Activated T-helper 2 cell treated with anti-CD3 and anti-CD28 coated beads, Interferon-gamma antibody, Interleukin-2, Interleukin-4, amounts not matched to agents 10 μg/mL and 5 μg/mL and 100 μg/mL, durations not matched to agents 14 hours and 24 hours and 36 hours (primary cell): ENCODE data around the gene CACNA1E. TPM values are rescaled to one million over a fixed set of nuclear protein-coding genes. Genes with fewer than 3 reads are reported as not detected.

ENCODE experiments used
- DNase-seq: peaks from one replicate; pipeline ENCODE4 v3.0.0; 2021; ENCODE audit warnings: low spot score
- H3K27ac Mint-ChIP-seq: one replicate; pipeline ENCODE4 v1.8.0; 2021; ENCODE audit warnings: mixed read lengths
- H3K27me3 Mint-ChIP-seq: one replicate; pipeline ENCODE4 v1.8.0; 2021; ENCODE audit warnings: low read depth, mixed read lengths
- H3K36me3 Mint-ChIP-seq: one replicate; pipeline ENCODE4 v1.8.0; 2021; ENCODE audit warnings: low read depth, mixed read lengths
- H3K4me1 Mint-ChIP-seq: one replicate; pipeline ENCODE4 v1.8.0; 2021; ENCODE audit warnings: low read depth, mixed read lengths
- H3K4me3 Mint-ChIP-seq: one replicate; pipeline ENCODE4 v1.8.0; 2021; ENCODE audit warnings: low read depth, mild to moderate bottlenecking, moderate library complexity, mixed read lengths
- H3K9me3 Mint-ChIP-seq: one replicate; pipeline ENCODE4 v1.8.0; 2021; ENCODE audit warnings: mixed read lengths
- intact Hi-C: fragments of 100-400 bp; cut with micrococcal nuclease; formaldehyde crosslinking; loops from one replicate; pipeline ENCODE4 v1.15.1; 2023
- total RNA-seq: library from RNA; stranded (reverse); gene quantifications from 2 replicates; pipeline ENCODE4 v1.2.3, GENCODE V29; 2022

Gene CACNA1E
- total RNA-seq, 1 donor from 2014 or later: not detected

- intact Hi-C loops: no loop called here
- Mint-ChIP-seq H3K9me3 (no peaks in the 10 kb centered on the region), H3K36me3 (no peaks in the 10 kb centered on the region), H3K27ac (no peak overlapping the region), H3K4me1 (no peaks in the 10 kb centered on the region), H3K4me3 (no peak overlapping the region), H3K27me3 (no peaks in the 10 kb centered on the region)
- no peak for DNase-seq
Measured at GRCh38 chr1:181778640-181779260, 295.4 kb downstream of the CACNA1E start.

GRCh38 chr1:181779343-181779742, 296.0 kb downstream of the CACNA1E start:
- Mint-ChIP-seq H3K4me3 (no peak overlapping the region), H3K36me3 (no peaks in the 10 kb centered on the region), H3K27ac (no peak overlapping the region), H3K4me1 (no peaks in the 10 kb centered on the region), H3K9me3 (no peaks in the 10 kb centered on the region), H3K27me3 (no peaks in the 10 kb centered on the region)
- intact Hi-C loops: no loop called here
- DNase-seq: no peak

- Mint-ChIP-seq H3K27ac (no peak overlapping the region), H3K36me3 (no peaks in the 10 kb centered on the region), H3K4me3 (no peak overlapping the region), H3K27me3 (peaks cover 4% of the 10 kb centered on the region), H3K9me3 (no peaks in the 10 kb centered on the region), H3K4me1 (no peaks in the 10 kb centered on the region)
- intact Hi-C loops: no loop called here
- no peak for DNase-seq
Measured at GRCh38 chr1:181783208-181783607, 299.9 kb downstream of the CACNA1E start.

- Mint-ChIP-seq H3K9me3 (no peaks in the 10 kb centered on the region), H3K27ac (no peak overlapping the region), H3K4me3 (no peak overlapping the region), H3K4me1 (no peaks in the 10 kb centered on the region), H3K27me3 (peaks cover 4% of the 10 kb centered on the region), H3K36me3 (no peaks in the 10 kb centered on the region)
- DNase-seq: no peak
- intact Hi-C loops: no loop called here
Measured at GRCh38 chr1:181784039-181784683, 300.8 kb downstream of the CACNA1E start.

GRCh38 chr1:181789395-181789794, 306.1 kb downstream of the CACNA1E start:
- Mint-ChIP-seq H3K4me3 (no peak overlapping the region), H3K9me3 (no peaks in the 10 kb centered on the region), H3K36me3 (no peaks in the 10 kb centered on the region), H3K4me1 (no peaks in the 10 kb centered on the region), H3K27ac (no peak overlapping the region), H3K27me3 (peaks cover 4% of the 10 kb centered on the region)
- DNase-seq: no peak
- intact Hi-C loops: no loop called here

GRCh38 chr1:181791721-181792120, 308.4 kb downstream of the CACNA1E start:
- no peak overlapping the region for H3K27ac Mint-ChIP-seq
- no peaks in the 10 kb centered on the region for H3K9me3 Mint-ChIP-seq
- H3K27me3 Mint-ChIP-seq: peaks cover 4% of the 10 kb centered on the region
- no peaks in the 10 kb centered on the region for H3K4me1 Mint-ChIP-seq
- intact Hi-C loops: no loop called here
- no peak overlapping the region for H3K4me3 Mint-ChIP-seq
- DNase-seq: no peak
- no peaks in the 10 kb centered on the region for H3K36me3 Mint-ChIP-seq

GRCh38 chr1:181793831-181794230, 310.5 kb downstream of the CACNA1E start:
- H3K27me3 Mint-ChIP-seq: no peaks in the 10 kb centered on the region
- no peaks in the 10 kb centered on the region for H3K36me3 Mint-ChIP-seq
- DNase-seq: no peak
- H3K4me1 Mint-ChIP-seq: no peaks in the 10 kb centered on the region
- no peaks in the 10 kb centered on the region for H3K9me3 Mint-ChIP-seq
- intact Hi-C loops: no loop called here
- no peak overlapping the region for H3K4me3 Mint-ChIP-seq
- no peak overlapping the region for H3K27ac Mint-ChIP-seq

GRCh38 chr1:181794332-181794731, 311.0 kb downstream of the CACNA1E start:
- H3K27ac Mint-ChIP-seq: no peak overlapping the region

GRCh38 chr1:181798191-181798926, 315.0 kb downstream of the CACNA1E start:
- Mint-ChIP-seq H3K4me3 (no peak overlapping the region), H3K27ac (no peak overlapping the region), H3K27me3 (no peaks in the 10 kb centered on the region), H3K4me1 (no peaks in the 10 kb centered on the region), H3K9me3 (no peaks in the 10 kb centered on the region), H3K36me3 (no peaks in the 10 kb centered on the region)
- no peak for DNase-seq
- intact Hi-C loops: no loop called here

More at GRCh38 chr1:181794332-181794731, 311.0 kb downstream of the CACNA1E start:
- Mint-ChIP-seq H3K36me3 (no peaks in the 10 kb centered on the region), H3K4me1 (no peaks in the 10 kb centered on the region), H3K27me3 (no peaks in the 10 kb centered on the region), H3K9me3 (no peaks in the 10 kb centered on the region), H3K4me3 (no peak overlapping the region)
- intact Hi-C loops: no loop called here
- DNase-seq: no peak

GRCh38 chr1:181801617-181802016, 318.3 kb downstream of the CACNA1E start:
- peaks cover 7% of the 10 kb centered on the region for H3K27me3 Mint-ChIP-seq
- DNase-seq: no peak
- intact Hi-C loops: no loop called here

GRCh38 chr1:181802466-181802865, 319.1 kb downstream of the CACNA1E start:
- peaks cover 7% of the 10 kb centered on the region for H3K27me3 Mint-ChIP-seq
- intact Hi-C loops: no loop called here
- H3K4me1 Mint-ChIP-seq: no peaks in the 10 kb centered on the region
- no peak overlapping the region for H3K27ac Mint-ChIP-seq
- H3K4me3 Mint-ChIP-seq: no peak overlapping the region
- H3K9me3 Mint-ChIP-seq: no peaks in the 10 kb centered on the region
- H3K36me3 Mint-ChIP-seq: no peaks in the 10 kb centered on the region
- no peak for DNase-seq

More at GRCh38 chr1:181801617-181802016, 318.3 kb downstream of the CACNA1E start:
- no peak overlapping the region for H3K27ac Mint-ChIP-seq
- H3K4me1 Mint-ChIP-seq: no peaks in the 10 kb centered on the region
- no peaks in the 10 kb centered on the region for H3K36me3 Mint-ChIP-seq
- H3K9me3 Mint-ChIP-seq: no peaks in the 10 kb centered on the region
- no peak overlapping the region for H3K4me3 Mint-ChIP-seq

GRCh38 chr1:181803421-181803820, 320.1 kb downstream of the CACNA1E start:
- Mint-ChIP-seq H3K4me3 (no peak overlapping the region), H3K36me3 (no peaks in the 10 kb centered on the region), H3K9me3 (no peaks in the 10 kb centered on the region), H3K27me3 (peaks cover 7% of the 10 kb centered on the region), H3K4me1 (no peaks in the 10 kb centered on the region), H3K27ac (no peak overlapping the region)
- intact Hi-C loops: no loop called here
- DNase-seq: no peak

- DNase-seq: no peak
- intact Hi-C loops: no loop called here
- Mint-ChIP-seq H3K9me3 (no peaks in the 10 kb centered on the region), H3K4me1 (no peaks in the 10 kb centered on the region), H3K4me3 (no peak overlapping the region), H3K27ac (no peak overlapping the region), H3K36me3 (no peaks in the 10 kb centered on the region), H3K27me3 (peaks cover 7% of the 10 kb centered on the region)
Measured at GRCh38 chr1:181804989-181805388, 321.7 kb downstream of the CACNA1E start.
